Right lobe of liver (tissue), 6 donors: ENCODE measurements around the gene BACE1-AS. TPM values are rescaled to one million over a fixed set of nuclear protein-coding genes. Genes with fewer than 3 reads are reported as not detected.

Experiments
- ATAC-seq, 4 donors: fragments of 200-7000 bp; cut with Tn5 transposase; one replicate each; pipeline ENCODE4 v1.9.1; 2020; ENCODE audit warnings: mild to moderate bottlenecking in 4 of 4, moderate library complexity in 4 of 4
- DNase-seq, 3 donors: peaks; one replicate each; pipeline ENCODE4 v3.0.0-alpha.2; 2020
- H3K27ac ChIP-seq, 3 donors: fragments of 200-600 bp; one replicate each; pipeline ENCODE4 v1.8.0; 2022
- H3K27me3 ChIP-seq, 2 donors: fragments of 200-600 bp; one replicate each; pipeline ENCODE4 v1.8.0; 2022
- H3K36me3 ChIP-seq, 4 donors: fragments of 200-600 bp; sonication (generic) in 1 of 4; one replicate each; pipeline versions ENCODE4 v1.5.1 to v1.8.0; 2017 to 2022; ENCODE audit warnings: control low read depth in 1 of 4
- H3K4me1 ChIP-seq, 4 donors: fragments of 200-600 bp; sonication (generic) in 1 of 4; one replicate each; pipeline versions ENCODE4 v1.5.1 to v1.8.0; 2017 to 2022; ENCODE audit warnings: control low read depth in 1 of 4
- H3K4me3 ChIP-seq, 3 donors: fragments of 200-600 bp; one replicate each; pipeline ENCODE4 v1.8.0; 2022
- H3K9me3 ChIP-seq, 4 donors: fragments of 200-600 bp; sonication (generic) in 1 of 4; one replicate each; pipeline versions ENCODE4 v1.5.1 to v1.8.0; 2017 to 2022; ENCODE audit warnings: control low read depth in 1 of 4
- POLR2A ChIP-seq: fragments of 450-650 bp; IDR thresholded peaks from one replicate; pipeline ENCODE4 v1.6.1; 2017; ENCODE audit warnings: antibody characterized with exemption, mild to moderate bottlenecking
- WGBS: methylation state at CpG from one replicate; pipeline ENCODE4 v1.1.6; 2018; ENCODE audit warnings: low coverage, low lambda C conversion rate; ENCODE audit not compliant: insufficient coverage; ENCODE audit errors: missing lambda C conversion rate; 5-methylcytosine and 5-hydroxymethylcytosine counted together
- intact Hi-C, 2 donors: fragments of 100-400 bp; cut with DNase I; formaldehyde crosslinking; loops; one replicate each; pipeline versions ENCODE4 v1.11.2 to v1.14.1; 2022
- total RNA-seq, 6 experiments: library from RNA; depleted of rRNA in 2 of 6; stranded (reverse); fragments of >200 nt in 2 of 6; fragmentation: NEBNext Ultra II Directional in 3 of 6; extraction: Animal tissue kit (Norgen Biotek cat#: 25700) in 3 of 6; gene quantifications; one replicate each; pipeline versions ENCODE4 v1.1.0 to v1.2.4, GENCODE V29; 2016 to 2023
- TF ChIP-seq, protein P1 (sequence below), 4 donors: fragments of 200-600 bp in 3 of 4; fragments of 450-650 bp in 1 of 4; IDR thresholded peaks; one replicate each; pipeline versions ENCODE4 v1.5.1 to v1.8.0; 2016 to 2022; ENCODE audit warnings: antibody characterized with exemption in 4 of 4, mild to moderate bottlenecking in 2 of 4
- donor health status: DM: no; HTN: yes; CAD: no.
- donor health status: DM: no; HTN: no; CAD: no.
- donor health status: DM: no; HTN: no; CAD: no.
- donor health status: DM: no; HTN: yes; CAD: no.
- donor health status: DM: no; HTN: yes; CAD: no.

The BACE1-AS gene
- total RNA-seq, 6 experiments from 2014 or later = 0.75 to 2.9 (median 2.1) TPM

DNA sequence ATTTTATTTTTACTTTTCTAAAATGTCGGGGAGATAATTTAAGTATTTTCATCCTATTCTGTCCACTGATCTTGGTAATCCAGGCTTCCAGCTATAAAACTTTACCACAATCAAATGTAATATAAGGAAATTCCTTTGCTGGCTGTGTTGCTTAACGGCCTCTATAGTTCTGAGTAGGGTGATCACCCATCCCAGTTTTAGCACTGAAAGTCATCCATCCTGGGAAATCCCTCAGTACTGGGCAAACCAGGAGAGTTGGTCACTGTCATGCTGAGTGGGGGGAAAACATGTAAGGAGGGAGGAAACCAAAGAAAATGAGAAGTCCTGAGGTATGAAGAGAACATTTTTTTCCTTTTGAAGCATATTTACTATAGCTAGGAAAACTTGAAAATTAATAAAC is 12.8 kb upstream of the BACE1-AS start:
- peaks cover 0 to 26% (median 12%) of the 10 kb centered on the region in 4 donors for H3K36me3 ChIP-seq
- no peaks in the 10 kb centered on the region for H3K4me1 ChIP-seq
- H3K27me3 ChIP-seq = no peaks in the 10 kb centered on the region
- TF ChIP-seq, protein P1, sequence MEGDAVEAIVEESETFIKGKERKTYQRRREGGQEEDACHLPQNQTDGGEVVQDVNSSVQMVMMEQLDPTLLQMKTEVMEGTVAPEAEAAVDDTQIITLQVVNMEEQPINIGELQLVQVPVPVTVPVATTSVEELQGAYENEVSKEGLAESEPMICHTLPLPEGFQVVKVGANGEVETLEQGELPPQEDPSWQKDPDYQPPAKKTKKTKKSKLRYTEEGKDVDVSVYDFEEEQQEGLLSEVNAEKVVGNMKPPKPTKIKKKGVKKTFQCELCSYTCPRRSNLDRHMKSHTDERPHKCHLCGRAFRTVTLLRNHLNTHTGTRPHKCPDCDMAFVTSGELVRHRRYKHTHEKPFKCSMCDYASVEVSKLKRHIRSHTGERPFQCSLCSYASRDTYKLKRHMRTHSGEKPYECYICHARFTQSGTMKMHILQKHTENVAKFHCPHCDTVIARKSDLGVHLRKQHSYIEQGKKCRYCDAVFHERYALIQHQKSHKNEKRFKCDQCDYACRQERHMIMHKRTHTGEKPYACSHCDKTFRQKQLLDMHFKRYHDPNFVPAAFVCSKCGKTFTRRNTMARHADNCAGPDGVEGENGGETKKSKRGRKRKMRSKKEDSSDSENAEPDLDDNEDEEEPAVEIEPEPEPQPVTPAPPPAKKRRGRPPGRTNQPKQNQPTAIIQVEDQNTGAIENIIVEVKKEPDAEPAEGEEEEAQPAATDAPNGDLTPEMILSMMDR (IDR thresholded peaks at IDR 0.05) = no peak
- TF ChIP-seq POLR2A = no peak
- intact Hi-C loops = no loop called here
- WGBS = 95% methylated on average over 2 of the region's 2 CpGs
- ATAC-seq (no peak), DNase-seq (no peak)
- H3K9me3 ChIP-seq = no peaks in the 10 kb centered on the region
- no peak overlapping the region for H3K4me3 ChIP-seq
- no peak overlapping the region for H3K27ac ChIP-seq

DNA sequence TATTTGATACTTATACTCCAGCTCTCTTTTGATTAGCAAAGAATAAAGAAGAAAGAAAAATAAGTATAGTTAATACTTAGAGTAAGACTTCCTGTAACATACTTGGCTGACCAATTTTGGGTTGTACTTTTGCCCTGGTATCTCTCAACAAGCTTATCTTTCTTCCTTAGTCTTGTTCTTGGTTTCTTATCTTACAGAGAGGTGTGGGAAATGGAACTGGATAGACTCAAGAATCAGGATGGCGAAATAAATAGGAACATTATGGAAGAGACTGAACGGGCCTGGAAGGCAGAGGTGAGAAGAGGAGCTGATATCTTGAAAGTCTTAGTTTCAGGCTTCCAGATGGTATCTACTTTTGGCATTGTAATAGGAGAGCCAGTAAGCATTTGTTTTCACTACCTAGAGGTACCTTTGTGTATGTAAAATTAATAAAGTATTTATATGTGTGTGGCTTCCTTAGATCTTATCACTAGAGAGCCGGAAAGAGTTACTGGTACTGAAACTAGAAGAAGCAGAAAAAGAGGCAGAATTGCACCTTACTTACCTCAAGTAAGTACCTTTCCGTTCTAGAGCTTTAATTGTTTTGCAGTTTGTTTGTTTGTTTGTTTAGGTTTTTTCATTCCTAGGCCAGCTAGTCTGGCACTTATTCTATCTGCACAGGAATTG is 11.3 kb upstream of the BACE1-AS start:
- H3K36me3 ChIP-seq = peaks cover 0 to 38% (median 17%) of the 10 kb centered on the region in 4 donors
- intact Hi-C loops = no loop called here
- H3K4me1 ChIP-seq = no peaks in the 10 kb centered on the region
- WGBS = 56% methylated on average over 4 of the region's 4 CpGs
- H3K27ac ChIP-seq = no peak overlapping the region
- ATAC-seq = no peak
- no peaks in the 10 kb centered on the region for H3K27me3 ChIP-seq
- H3K4me3 ChIP-seq = no peak overlapping the region
- no peaks in the 10 kb centered on the region for H3K9me3 ChIP-seq
- no peak for DNase-seq
- no peak for TF ChIP-seq POLR2A
- TF ChIP-seq, protein P1 (IDR thresholded peaks at IDR 0.05) = no peak

DNA sequence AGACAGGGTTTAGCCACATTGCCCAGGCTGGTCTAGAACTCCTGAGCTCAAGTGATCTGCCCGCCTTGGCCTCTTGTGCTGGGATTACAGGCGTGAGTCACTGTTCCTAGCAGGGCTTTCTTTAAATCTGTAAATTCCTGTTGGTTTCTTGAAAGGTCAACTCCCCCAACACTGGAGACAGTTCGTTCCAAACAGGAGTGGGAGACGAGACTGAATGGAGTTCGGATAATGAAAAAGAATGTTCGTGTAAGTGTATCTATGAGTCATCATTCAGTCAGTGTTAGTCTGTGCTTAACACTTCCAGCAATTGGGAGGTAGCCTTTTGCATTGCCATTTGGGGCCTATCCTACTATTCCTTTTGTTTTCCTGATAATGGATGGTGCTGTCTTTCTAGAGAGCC is 10.0 kb upstream of the BACE1-AS start:
- intact Hi-C loops = no loop called here
- H3K4me3 ChIP-seq = no peak overlapping the region
- no peaks in the 10 kb centered on the region for H3K27me3 ChIP-seq
- H3K4me1 ChIP-seq = no peaks in the 10 kb centered on the region
- H3K9me3 ChIP-seq = no peaks in the 10 kb centered on the region
- peaks cover 0 to 51% (median 20%) of the 10 kb centered on the region in 4 donors for H3K36me3 ChIP-seq
- no peak for DNase-seq
- no peak overlapping the region for H3K27ac ChIP-seq
- TF ChIP-seq, protein P1 (IDR thresholded peaks at IDR 0.05) = no peak
- TF ChIP-seq POLR2A = no peak
- no peak for ATAC-seq
- WGBS = 90% methylated on average over 6 of the region's 6 CpGs

DNA sequence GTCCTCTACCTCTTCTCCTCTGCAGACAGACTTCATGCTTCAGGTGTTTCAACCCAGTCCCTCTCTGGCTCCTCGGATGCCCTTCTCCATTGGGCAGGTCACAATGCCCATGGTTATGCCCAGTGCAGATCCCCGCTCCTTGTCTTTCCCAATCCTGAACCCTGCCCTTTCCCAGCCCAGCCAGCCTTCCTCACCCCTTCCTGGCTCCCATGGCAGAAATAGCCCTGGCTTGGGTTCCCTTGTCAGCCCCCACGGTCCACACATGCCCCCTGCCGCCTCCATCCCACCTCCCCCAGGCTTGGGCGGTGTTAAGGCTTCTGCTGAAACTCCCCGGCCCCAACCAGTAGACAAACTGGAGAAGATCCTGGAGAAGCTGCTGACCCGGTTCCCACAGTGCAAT is 9.3 kb upstream of the BACE1-AS start:
- intact Hi-C loops = no loop called here
- Histone ChIP-seq H3K4me3 (no peak overlapping the region), H3K4me1 (no peaks in the 10 kb centered on the region), H3K9me3 (no peaks in the 10 kb centered on the region), H3K36me3 (peaks cover 0 to 58% (median 20%) of the 10 kb centered on the region in 4 donors), H3K27ac (no peak overlapping the region), H3K27me3 (no peaks in the 10 kb centered on the region)
- ATAC-seq = no peak
- WGBS = 96% methylated on average over 5 of the region's 7 CpGs
- DNase-seq = no peak
- TF ChIP-seq POLR2A = no peak
- TF ChIP-seq, protein P1 (IDR thresholded peaks at IDR 0.05) = no peak
